Parathyroid adenoma (tissue), 2 donors: ENCODE measurements around the gene L3MBTL4.

ENCODE experiments used
- H2AFZ ChIP-seq: fragments of 300-600 bp; sonication (generic); one replicate; pipeline ENCODE4 v1.7.0; 2017; ENCODE audit warnings: antibody characterized with exemption, mild to moderate bottlenecking
- H3K27ac ChIP-seq: fragments of 300-600 bp; sonication (generic); one replicate; pipeline ENCODE4 v1.7.0; 2017
- H3K27me3 ChIP-seq: fragments of 300-600 bp; sonication (generic); one replicate; pipeline ENCODE4 v1.7.0; 2017; ENCODE audit warnings: low read length; ENCODE audit not compliant: control insufficient read depth, insufficient read depth
- H3K36me3 ChIP-seq: fragments of 300-600 bp; sonication (generic); one replicate; pipeline ENCODE4 v1.7.0; 2017; ENCODE audit warnings: low read length; ENCODE audit not compliant: control insufficient read depth, insufficient read depth
- H3K4me1 ChIP-seq: fragments of 300-600 bp; sonication (generic); one replicate; pipeline ENCODE4 v1.7.0; 2017; ENCODE audit warnings: control low read depth
- H3K4me2 ChIP-seq: fragments of 300-600 bp; sonication (generic); one replicate; pipeline ENCODE4 v1.7.0; 2017; ENCODE audit warnings: low read length
- H3K4me3 ChIP-seq: fragments of 300-600 bp; sonication (generic); one replicate; pipeline ENCODE4 v1.7.0; 2017; ENCODE audit warnings: low read depth, low read length
- H3K79me2 ChIP-seq: fragments of 300-600 bp; sonication (generic); one replicate; pipeline ENCODE4 v1.7.0; 2017; ENCODE audit warnings: control low read depth
- H3K9ac ChIP-seq: fragments of 300-600 bp; sonication (generic); one replicate; pipeline ENCODE4 v1.7.0; 2017; ENCODE audit warnings: mild to moderate bottlenecking
- H3K9me3 ChIP-seq: fragments of 300-600 bp; sonication (generic); one replicate; pipeline ENCODE4 v1.7.0; 2017; ENCODE audit warnings: low read length; ENCODE audit not compliant: control insufficient read depth
- TF ChIP-seq, protein P1 (sequence below): fragments of 300-600 bp; sonication (generic); IDR thresholded peaks from one replicate; pipeline ENCODE4 v1.7.0; 2017; ENCODE audit warnings: antibody characterized with exemption, mild to moderate bottlenecking
- donor health status: primary hyperparathyroidism.

Gene L3MBTL4

DNA sequence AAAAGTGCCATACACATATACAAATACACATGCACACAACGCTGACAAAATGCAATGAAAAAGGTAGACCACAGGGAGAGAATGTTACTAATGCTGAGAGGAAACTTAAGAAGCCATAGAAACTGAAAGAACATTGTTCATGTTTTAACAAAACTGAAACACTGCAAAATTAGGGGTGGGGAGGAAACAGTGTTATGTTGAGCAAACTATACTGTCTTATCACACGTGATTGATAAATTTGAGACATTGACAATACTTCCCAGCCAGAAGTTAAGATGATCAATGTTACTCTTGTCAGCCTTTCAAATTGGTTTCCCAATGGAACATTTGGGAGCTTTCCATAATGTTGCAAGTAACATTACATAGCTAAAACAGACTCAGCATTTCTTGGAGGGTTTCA is 165.5 kb downstream of the L3MBTL4 start:
- H3K4me2 ChIP-seq = no peak overlapping the region
- no peak overlapping the region for H3K9ac ChIP-seq
- no peaks in the 10 kb centered on the region for H3K27me3 ChIP-seq
- no peaks in the 10 kb centered on the region for H3K4me1 ChIP-seq
- H2AFZ ChIP-seq = no peak overlapping the region
- H3K4me3 ChIP-seq = no peak overlapping the region
- no peaks in the 10 kb centered on the region for H3K36me3 ChIP-seq
- no peak overlapping the region for H3K27ac ChIP-seq
- H3K9me3 ChIP-seq = no peaks in the 10 kb centered on the region
- no peaks in the 10 kb centered on the region for H3K79me2 ChIP-seq
- TF ChIP-seq, protein P1, sequence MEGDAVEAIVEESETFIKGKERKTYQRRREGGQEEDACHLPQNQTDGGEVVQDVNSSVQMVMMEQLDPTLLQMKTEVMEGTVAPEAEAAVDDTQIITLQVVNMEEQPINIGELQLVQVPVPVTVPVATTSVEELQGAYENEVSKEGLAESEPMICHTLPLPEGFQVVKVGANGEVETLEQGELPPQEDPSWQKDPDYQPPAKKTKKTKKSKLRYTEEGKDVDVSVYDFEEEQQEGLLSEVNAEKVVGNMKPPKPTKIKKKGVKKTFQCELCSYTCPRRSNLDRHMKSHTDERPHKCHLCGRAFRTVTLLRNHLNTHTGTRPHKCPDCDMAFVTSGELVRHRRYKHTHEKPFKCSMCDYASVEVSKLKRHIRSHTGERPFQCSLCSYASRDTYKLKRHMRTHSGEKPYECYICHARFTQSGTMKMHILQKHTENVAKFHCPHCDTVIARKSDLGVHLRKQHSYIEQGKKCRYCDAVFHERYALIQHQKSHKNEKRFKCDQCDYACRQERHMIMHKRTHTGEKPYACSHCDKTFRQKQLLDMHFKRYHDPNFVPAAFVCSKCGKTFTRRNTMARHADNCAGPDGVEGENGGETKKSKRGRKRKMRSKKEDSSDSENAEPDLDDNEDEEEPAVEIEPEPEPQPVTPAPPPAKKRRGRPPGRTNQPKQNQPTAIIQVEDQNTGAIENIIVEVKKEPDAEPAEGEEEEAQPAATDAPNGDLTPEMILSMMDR = no peak

DNA sequence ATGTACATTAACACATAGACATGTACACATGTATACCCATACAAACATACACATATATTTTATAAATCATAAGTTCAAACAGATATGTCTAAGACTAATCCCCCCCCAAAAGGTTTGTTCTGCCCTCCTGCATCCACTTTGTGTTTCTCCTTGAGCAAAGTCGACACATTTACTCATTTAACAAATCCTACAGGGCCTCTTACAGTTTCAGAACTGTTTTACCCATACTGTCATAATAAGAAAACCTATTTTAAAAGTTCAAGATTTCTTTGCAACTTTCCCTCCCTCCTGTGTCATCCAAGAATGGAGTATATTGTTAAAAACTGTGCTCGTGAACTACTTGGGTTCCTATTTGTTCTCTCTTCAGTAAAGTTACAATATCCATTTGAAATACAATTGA is 166.7 kb downstream of the L3MBTL4 start:
- H3K4me1 ChIP-seq = no peaks in the 10 kb centered on the region
- H3K9ac ChIP-seq = no peak overlapping the region
- no peaks in the 10 kb centered on the region for H3K36me3 ChIP-seq
- H3K27me3 ChIP-seq = no peaks in the 10 kb centered on the region
- no peak overlapping the region for H2AFZ ChIP-seq
- H3K4me3 ChIP-seq = no peak overlapping the region
- H3K27ac ChIP-seq = no peak overlapping the region
- no peak overlapping the region for H3K4me2 ChIP-seq
- no peaks in the 10 kb centered on the region for H3K9me3 ChIP-seq
- H3K79me2 ChIP-seq = no peaks in the 10 kb centered on the region
- TF ChIP-seq, protein P1 = no peak

DNA sequence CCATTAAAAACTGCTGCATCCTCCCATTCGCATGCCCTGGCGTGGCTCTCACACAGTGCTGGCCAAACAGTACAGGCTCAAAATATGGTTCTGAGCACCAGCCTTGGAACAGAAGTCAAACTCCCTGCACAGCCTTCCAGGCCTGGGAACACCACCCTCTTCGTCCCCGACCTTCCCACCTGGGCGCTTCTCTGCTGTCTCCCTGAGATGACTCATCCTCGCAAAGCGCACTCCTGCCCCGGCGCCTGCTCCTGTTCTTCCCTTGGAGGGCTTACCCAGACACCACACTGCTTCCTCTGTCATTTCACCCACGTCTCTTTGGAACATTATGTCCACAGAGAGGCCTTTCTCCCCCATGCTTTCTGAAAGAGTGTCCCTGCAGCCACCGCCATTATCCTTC is 172.7 kb downstream of the L3MBTL4 start:
- Histone ChIP-seq H2AFZ (no peak overlapping the region), H3K4me3 (no peak overlapping the region), H3K4me1 (no peaks in the 10 kb centered on the region), H3K36me3 (no peaks in the 10 kb centered on the region), H3K9me3 (no peaks in the 10 kb centered on the region), H3K9ac (no peak overlapping the region), H3K27ac (no peak overlapping the region), H3K27me3 (no peaks in the 10 kb centered on the region), H3K4me2 (no peak overlapping the region), H3K79me2 (no peaks in the 10 kb centered on the region)
- TF ChIP-seq, protein P1 = no peak

DNA sequence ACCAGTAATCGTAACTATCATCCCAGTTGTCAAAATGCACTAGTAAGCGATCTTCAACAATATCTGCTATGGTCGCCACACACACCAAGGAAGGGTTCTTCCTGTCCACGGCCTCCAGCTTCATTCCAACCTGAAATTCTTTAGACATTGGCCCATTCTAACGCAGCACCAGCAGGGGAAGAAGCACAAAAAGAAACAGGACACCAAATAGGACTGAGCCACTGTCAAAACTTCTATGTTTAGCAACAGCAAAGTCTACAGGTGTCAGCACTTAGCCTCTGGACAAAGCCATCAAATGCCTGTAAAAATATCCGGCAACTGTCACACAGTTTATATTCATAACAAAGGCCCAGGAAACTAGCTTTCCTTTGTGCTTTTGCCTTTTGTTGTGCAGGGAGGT is 175.0 kb downstream of the L3MBTL4 start:
- H3K4me3 ChIP-seq = no peak overlapping the region
- no peaks in the 10 kb centered on the region for H3K27me3 ChIP-seq
- no peaks in the 10 kb centered on the region for H3K36me3 ChIP-seq
- H2AFZ ChIP-seq = no peak overlapping the region
- H3K4me2 ChIP-seq = no peak overlapping the region
- TF ChIP-seq, protein P1 = no peak
- H3K9ac ChIP-seq = no peak overlapping the region
- H3K27ac ChIP-seq = no peak overlapping the region
- no peaks in the 10 kb centered on the region for H3K9me3 ChIP-seq
- no peaks in the 10 kb centered on the region for H3K79me2 ChIP-seq
- no peaks in the 10 kb centered on the region for H3K4me1 ChIP-seq

DNA sequence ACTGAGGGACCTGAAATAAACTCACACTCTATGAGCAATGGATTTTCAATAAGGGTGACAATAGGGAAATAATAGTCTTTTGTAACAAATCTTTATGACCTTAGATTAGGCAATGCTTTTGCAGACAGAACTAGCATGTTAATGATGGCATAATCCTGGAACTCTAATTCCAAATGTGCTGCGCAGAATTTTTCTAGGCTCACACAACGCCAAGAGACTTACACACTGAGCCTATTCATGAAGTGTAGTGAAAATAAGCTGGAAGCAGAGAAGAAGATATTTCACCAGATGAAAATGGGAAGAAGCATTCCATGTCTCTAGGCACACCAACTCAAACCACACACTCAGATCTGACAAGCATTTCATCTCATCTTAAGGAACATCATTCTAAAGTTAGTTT is 178.5 kb downstream of the L3MBTL4 start:
- Histone ChIP-seq H3K79me2 (no peaks in the 10 kb centered on the region), H3K36me3 (no peaks in the 10 kb centered on the region), H2AFZ (no peak overlapping the region), H3K4me3 (no peak overlapping the region), H3K27ac (no peak overlapping the region), H3K9ac (no peak overlapping the region), H3K27me3 (no peaks in the 10 kb centered on the region), H3K4me2 (no peak overlapping the region), H3K9me3 (no peaks in the 10 kb centered on the region), H3K4me1 (no peaks in the 10 kb centered on the region)
- TF ChIP-seq, protein P1 = no peak
